HG03039 (cell line): ENCODE results near the gene MPPED2.

Source experiments
- ATAC-seq: cut with Tn5 transposase; IDR thresholded peaks from one replicate; pipeline ENCODE4 v1.9.1; 2021; ENCODE audit warnings: mild to moderate bottlenecking, moderate library complexity; ENCODE audit not compliant: unreplicated experiment

MPPED2 gene

DNA sequence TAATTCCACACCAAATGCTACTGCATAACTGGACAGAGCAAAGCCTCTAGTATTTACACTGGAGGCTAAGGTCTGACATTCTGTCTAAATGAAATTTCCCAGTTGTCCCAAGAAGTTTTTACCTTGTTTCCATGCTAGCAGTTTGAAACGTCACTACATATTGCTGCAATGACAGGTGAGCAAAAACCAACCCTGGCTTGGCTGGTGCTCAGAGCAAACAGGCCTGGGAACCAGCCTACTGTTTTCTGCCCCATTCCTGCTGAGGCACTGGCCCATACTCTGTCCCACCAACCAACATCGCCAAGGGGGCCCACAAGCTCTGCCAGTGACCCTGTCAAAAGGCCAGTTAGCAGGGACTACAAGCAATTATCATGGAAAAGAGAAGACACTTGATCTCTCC, 131.1 kb downstream of the MPPED2 start:
- ATAC-seq, result no peak

DNA sequence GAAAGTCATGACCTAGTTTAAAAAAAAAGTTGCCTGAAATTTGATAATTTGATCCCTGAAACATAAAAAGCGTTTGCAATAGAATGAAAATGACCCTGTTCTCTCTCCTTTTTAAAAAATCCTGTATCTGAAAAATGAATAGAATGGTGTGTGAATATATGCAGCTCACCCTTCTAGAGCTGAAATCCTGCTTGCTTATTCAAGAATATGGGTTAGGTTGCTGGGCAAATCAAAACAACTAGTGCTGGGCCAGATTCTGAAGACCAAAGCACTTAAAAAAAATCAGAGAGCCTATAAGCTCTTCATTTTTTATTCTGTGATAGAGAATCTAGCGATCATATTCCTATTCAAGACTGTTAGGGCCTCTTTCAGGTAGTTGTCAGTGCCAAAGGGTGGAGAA, 131.6 kb downstream of the MPPED2 start:
- no peak for ATAC-seq

DNA sequence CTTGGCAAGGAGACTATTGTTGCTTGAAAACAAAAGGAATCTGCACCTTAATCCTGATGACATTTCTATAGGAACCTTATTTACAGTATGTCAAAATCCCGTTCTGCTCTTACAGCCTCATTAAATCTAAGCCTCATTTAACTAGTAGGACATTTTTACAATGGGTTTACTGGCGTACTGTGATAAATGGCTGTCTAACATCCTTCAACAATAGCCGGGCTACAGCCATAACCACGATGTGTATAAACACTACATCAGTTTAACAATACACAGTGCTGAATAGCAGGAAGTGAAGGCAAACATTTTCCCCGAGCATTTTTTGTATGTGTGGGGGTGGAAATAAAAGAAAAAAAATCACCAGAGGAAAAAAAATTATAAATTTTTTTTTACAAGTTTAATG, 132.0 kb downstream of the MPPED2 start:
- ATAC-seq, result no peak

DNA sequence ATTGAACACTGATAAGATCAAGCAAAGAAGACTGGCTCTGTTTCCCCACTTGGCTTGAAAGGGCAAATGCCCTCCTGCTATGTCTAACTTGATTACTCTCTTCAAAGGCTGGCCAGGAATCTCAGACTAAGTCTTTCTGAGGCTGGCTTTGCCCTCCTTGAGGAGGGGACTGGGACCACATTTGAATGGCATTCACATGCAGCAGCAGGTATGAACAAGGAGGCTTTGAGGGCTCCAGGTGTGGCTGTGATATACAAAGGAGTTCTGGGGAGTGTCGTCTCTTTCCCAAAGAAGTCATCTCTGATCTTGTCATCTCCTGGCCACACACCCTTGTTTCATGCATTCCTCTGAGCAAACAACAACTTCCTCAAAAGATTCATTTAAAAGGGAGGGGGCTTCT, 132.4 kb downstream of the MPPED2 start:
- ATAC-seq, result no peak

DNA sequence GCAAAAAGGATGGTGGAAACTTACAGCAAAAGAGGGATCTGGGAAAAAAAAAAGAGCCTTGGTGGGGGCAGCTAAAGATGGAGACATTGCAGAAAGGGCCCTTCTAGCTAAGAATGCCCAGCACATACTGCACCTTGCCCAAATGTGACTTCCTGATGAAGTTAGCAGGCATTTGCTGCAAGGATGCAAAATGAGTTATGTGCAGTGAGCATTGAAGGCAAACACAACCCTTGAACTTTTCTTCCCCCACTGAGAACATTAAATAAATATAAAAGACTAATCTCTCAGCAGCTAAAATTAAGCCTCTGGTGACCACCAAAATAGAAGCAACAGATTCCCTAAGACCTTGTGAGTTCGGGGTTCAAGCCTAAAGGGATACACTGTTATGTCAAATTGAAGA, 133.3 kb downstream of the MPPED2 start:
- ATAC-seq, result no peak

DNA sequence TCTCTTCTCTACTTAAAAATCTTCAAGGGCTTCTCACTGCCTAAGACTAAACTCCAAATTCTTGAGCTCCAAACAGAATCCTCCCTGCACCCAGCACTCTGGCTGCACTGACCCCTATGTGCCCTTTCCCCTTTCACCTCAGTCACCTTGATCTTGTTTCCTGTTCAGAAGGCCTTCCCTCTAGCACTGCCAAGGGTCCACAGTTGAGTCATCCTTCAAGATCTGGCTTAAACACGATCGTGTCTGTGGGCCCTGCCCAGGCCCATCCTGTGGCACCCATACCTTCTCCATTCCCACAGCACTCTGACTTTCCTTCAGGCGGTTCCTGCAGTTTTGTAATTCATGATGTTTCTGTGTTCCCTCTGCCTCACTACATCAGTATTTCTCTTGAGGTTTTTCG, 134.0 kb downstream of the MPPED2 start:
- no peak for ATAC-seq

DNA sequence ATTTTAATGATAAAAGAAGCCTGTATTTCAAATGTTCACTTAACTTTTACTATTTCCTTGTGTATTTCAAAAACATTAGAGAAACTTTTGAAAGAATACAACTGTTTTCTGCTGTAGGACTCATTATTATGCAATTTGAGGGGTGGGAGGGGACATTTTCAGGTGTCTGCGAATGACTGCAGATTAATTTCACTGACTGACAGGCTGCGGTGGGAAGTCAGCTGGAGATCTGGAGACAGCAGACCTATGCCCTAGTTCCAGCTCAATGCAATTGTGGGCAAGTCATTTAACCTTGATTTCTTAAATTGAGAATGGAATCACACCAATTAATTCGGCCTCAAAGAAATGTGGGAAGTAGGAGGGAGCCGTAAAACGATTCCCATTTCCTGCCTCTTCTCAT, 134.5 kb downstream of the MPPED2 start:
- no peak for ATAC-seq

DNA sequence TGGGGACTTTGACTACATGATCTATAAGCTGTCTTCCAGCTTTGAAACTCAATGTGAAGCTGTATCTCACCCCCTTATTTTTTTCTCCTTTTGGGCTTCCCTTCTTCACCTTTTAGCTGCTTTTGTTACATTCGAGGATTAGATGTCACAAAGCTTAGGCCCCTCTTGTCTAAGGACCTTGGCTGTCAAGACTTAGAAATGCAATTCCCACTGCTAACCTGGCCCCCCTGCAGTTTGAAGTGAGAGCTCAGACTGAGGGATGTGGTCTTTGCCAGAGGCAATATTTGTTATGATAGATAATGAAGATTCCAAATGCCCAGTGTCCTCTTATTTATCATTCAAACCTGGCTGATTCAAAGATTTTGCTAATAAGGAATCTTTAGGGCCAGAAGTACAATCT, 135.0 kb downstream of the MPPED2 start:
- no peak for ATAC-seq

DNA sequence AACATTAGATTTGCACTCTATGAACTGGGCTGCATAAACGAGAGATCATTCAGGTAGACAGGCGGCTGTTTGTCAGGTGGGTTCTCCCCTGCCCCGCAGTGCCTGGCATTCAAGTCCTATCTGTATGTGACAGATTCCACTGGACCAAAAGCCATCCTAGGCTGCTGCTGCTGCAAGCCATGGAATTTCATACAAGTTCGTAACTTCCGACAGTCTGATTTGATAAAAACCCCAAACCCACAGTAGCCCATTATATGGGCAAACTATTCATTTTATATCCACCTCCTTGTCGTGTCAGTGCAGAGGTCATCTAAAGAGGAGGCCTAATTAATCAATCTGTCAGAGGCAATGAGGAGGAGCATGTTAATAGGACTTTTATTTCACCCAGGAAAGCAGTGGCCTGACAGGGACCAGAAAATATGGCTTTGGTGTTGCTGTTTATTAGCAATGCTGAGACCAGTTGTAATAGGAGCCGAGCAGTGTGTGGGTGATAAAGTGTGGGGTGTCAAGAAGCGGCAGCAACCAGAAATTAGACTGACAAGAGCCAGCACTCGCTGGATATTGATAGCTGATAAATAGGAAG, 139.0 kb downstream of the MPPED2 start:
- ATAC-seq, result no peak

DNA sequence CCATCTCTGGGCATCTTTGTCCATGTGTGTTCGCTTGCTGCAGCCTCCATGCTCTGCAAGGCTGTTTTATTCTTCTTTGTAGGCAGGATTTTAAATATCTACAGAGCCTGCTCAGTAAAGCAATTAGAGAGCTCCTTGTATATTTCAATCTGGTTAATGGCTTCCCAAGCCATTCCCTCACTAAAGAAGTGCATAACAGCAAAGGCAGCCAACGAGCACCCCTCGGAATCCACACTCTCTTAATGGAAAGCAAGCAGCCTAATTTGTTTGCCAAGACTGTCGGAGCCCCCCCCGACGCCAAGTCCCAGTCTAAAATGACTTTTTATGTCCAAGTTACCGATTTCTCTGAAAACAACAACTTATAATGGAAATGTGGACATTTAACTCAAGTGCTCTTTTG, 139.6 kb downstream of the MPPED2 start:
- ATAC-seq, result no peak

DNA sequence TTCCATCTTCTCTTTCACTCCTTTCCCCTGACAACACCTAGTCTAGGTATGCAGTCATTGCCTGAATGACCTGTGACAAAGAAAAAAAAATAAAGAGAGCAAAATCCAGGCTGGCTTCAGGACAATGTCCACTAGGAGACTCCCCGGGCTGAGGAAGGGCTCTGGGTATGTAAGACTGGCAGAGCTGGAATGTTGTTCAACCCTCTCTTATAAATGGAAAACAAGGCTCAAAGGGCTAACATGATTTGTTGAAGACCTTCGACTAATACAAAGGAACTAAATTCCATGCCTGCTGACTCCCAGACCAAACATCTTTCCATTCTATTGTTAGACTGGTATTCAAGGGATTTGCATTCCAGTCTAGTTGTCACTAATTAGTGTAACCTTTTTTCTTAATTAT, 141.1 kb downstream of the MPPED2 start:
- no peak for ATAC-seq

DNA sequence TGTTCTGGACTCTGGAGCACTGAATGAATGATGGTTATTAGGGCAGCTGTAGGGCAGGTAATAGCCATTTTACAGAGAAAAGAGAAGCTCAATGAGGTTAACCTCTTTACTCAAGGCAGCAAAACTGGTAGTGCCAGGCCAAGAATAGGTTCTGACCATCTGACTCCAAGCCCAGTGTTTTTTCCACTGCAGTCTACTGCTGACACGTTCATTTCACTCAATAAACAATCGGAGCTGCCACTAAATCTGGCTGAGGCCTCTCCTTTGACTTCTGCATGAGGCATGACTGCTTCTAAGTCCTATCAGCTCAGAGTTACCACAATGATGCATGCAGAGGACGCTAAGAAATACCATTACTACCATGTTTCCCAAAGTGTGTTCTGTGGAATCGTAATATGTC, 145.6 kb downstream of the MPPED2 start:
- ATAC-seq, result no peak

DNA sequence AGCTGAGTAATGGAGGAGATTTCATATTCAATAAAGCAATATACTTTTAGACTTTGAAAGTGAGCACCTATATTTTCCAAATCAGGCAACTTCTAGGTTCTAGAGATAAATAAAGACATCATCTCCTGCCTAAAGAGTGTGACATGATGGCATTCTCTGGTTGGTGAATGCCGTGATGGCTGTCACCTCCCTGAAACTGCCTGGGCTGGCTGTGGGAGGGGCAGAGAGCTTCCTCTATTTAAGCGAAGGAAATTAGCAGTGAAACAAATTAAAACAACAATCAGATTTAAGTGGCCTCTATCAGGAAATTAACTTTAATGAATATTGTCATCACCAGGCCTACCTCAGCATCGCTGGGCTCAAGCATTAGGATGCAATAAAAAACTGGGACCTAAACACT, 149.4 kb downstream of the MPPED2 start:
- no peak for ATAC-seq

DNA sequence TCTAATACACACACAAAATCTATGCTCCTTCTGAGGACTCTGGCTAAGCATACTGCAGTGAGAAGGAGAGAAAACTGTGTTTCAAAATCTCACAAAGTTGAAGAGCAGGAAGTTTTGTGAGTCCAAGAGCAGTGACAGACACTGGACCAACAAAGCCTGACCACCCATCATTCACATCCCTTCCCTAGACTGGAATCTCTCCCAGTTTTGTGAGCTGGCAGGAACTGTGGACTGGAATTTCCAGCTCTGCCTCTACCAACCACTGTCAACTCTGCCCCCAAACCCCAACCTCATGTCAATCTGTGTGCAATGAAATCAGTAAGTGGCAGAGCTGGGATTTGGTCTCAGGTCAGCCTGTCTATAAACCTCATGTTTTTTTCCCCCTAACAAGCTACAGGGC, 150.7 kb downstream of the MPPED2 start:
- ATAC-seq, result no peak

DNA sequence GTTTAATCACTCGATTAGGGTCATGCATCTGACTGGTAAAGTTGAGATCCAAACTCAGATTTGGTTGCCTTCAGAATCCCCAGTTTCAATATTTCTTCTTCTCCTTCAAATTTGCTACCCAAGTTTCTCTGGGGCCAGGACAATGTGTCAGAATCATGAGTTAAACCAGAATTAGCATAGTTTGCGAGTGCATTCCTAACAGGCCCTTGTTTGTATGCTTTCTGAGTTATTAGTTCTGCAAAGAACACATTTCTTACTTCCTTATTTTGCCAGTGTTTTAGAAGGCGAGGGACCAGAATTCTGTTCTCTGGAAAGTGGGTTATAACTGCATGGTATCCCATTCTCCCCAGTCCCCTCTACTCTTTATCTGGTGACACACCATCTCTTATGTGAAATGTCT, 151.3 kb downstream of the MPPED2 start:
- ATAC-seq, result no peak

DNA sequence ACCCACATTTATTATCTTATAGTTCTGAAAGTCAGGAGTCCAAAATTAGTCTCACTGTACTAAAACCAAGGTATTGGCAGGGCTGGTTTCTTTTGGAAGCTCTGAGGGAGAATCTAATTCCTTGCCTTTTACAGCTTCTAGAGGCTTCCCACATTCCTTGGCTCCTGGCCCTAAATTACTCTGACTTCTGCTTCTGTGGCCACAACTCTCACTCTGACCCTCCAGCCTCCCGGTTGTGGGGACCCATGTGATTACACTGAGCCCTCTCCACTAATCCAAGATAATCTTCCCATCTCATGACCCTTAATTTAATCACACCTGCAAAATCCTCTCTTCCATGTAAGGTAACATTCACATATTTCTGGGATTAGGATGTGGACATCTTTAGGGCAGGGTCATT, 152.3 kb downstream of the MPPED2 start:
- no peak for ATAC-seq

DNA sequence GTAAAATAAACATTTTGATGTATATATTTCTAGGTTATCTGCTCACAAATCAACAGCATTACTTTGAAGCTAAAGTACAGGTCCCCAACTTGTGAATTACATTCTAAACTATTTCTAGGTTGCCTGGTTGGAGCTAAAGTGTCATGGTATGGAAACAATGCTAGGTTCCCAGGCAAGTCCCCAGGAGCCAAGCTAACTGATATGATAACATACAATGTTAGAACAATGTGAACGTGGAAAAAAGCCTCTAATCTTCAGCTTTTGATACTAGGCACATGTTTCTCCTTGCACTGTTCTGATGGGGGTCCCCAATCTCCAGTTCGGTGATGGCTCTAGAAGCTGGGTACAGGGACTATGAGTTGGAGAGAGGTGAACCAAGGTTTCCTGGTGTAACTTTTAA, 153.4 kb downstream of the MPPED2 start:
- ATAC-seq, result no peak

DNA sequence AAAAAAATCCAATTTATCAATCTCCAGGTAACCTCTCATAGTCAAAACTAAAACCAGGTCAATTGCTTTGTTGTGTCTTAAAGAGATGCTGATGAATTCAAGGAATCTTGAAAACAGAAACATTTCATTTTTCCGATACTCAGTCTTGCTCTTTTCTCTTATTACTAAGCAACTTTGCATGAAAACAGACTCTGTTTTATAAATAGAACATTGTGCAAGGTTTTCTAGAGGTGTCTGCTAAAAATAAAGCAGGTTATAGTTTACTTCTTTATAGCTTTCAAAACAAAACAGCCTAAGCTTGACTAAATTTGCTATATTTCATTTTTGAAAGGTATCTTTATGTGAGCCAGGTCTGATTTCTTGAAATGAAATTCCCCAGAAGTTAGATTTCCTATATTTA, 154.0 kb downstream of the MPPED2 start:
- peak; percentile 65 for ATAC-seq

DNA sequence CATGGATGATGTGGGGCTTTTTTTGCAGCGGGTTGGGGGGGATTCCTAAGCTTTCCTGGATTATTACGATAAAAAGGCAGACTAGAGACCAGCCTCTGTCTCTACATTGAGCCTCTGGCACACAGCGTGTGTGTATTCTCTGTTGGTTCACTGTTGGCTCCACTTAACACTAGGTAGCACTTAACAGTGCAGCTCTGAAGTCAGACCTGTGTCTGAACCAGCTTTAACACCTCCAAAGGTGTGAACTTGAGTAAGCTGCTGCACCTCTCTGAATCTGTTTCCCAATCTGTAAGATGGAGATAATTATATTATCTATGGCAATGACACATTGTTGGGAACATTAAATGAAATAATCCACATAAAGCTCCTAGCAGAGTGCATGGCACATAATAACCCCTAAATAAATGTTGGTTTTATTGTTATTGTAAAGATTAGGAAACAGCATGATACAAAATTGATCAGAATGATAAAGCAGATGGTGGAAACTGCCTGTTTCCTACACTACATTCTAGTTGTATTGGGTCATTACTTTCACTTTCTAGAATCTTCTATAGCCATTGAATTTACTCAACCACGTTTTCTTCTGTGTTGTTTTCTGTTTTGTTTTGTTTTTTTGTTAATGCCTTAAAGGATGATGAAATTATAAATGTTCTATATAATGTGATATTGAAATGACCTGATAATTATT, 154.9 kb downstream of the MPPED2 start:
- ATAC-seq, result no peak

DNA sequence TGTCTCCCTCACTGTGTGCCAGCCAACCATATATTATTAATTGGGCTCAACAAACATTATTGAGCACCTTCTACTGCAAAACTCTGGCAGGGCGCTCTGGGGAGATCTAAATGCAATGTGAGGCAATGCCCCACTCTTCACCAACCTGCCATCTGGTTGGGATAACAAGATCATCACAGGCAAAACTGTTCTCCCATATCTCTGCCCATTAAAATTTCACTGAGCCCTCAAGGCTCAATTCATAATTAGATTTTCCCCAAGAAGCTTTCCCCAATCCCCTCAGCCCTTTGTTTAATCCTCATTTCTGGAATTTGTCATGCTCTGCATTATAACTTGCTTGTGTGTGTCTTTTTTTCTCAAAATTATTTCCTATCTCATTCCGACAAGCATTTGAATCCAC, 156.6 kb downstream of the MPPED2 start:
- ATAC-seq, result no peak

DNA sequence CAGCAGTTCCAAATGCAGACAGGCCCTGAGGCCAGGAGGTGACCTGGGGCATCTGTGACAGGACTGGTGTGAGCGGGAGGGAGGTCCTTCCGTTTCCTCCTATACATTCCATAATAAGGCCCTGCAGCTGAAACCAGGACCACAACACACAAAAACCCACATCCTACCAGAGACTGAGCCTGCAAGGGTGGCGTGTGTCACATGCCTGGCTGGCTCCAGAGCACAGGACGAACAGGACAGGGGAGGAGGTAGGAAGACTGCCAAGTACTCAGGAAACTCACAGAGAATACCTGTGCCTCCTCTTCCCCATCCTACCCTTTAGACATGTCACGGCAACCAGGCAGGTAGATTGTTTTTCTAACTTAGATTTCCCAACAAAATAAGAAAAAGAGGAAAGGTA, 159.4 kb downstream of the MPPED2 start:
- ATAC-seq, result no peak

DNA sequence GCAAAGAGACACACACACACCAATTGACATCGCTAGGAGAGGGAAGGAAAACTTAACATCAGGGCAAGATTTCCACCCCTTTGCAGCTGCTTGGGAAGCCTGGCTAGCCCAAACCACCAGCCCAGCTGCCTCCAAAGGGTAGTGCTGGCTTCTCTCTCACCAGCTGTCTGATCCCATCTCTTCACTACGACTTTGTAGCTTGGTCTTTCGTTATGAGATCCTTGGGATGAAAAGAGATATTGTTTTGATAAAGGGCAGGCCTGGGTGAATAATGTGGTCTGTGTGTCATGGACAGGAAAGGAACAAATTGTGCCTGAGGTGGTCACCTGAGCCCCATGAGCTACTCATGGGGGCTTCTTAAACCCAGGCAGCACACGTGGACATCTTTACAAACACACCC, 161.3 kb downstream of the MPPED2 start:
- no peak for ATAC-seq

DNA sequence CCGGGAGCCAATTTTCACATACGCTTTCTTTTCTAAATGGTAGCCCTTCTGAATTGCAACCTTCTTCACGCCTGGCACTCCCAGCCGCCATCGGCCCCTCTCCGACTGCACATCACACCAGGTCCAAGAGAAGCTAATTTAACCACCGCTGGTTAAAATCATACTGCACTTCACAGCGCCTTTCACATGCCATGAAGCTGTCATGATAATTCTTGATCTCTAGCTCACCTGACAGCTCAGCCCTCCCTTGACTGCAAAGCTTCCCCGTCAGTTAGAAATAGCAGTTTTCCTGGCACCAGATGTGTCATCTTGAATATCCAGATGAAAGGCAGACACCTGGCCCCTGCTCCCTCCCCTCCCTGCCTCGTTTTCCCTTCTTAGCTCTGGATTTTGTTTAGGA, 161.8 kb downstream of the MPPED2 start:
- no peak for ATAC-seq
